Skin epidermis (tissue), 12 donors: ENCODE data around the gene GRIA3.

Experiments
- H3K27ac ChIP-seq, 21 experiments: fragments of 200-600 bp; sonication (generic) in 11 of 21; one replicate each; pipeline ENCODE4 v1.5.0; 2020; ENCODE audit warnings: mild to moderate bottlenecking in 3 of 21, inconsistent platforms in 2 of 21, moderate library complexity in 2 of 21
- H3K4me3 ChIP-seq, 7 experiments: fragments of 200-600 bp; sonication (generic) in 2 of 7; one replicate each; pipeline ENCODE4 v1.5.0; 2020; ENCODE audit warnings: inconsistent platforms in 2 of 7, mild to moderate bottlenecking in 2 of 7, moderate library complexity in 1 of 7

GRIA3 gene

GRCh38 chrX:123184219-123184865, at the start of gene GRIA3:
TSS of gene GRIA3 (plus strand) at chrX:123184278. CDS start at chrX:123184536, 258 bp downstream.
- H3K27ac ChIP-seq, result peak within 1 kb of the TSS in 11 of 21 experiments; percentile 4 to 77 (median 44)
- H3K4me3 ChIP-seq, result peak within 1 kb of the TSS; percentile 16 to 34 (median 23)

- Histone ChIP-seq H3K4me3 (no peak overlapping the region), H3K27ac (no peak overlapping the region)
Observed at GRCh38 chrX:123138473-123138872, 45.6 kb upstream of the GRIA3 start.

- Histone ChIP-seq H3K4me3 (no peak overlapping the region), H3K27ac (no peak overlapping the region)
Observed at GRCh38 chrX:123140454-123140853, 43.6 kb upstream of the GRIA3 start.

- no peak overlapping the region for H3K27ac ChIP-seq
- H3K4me3 ChIP-seq, result no peak overlapping the region
Observed at GRCh38 chrX:123140904-123141303, 43.2 kb upstream of the GRIA3 start.

- Histone ChIP-seq H3K27ac (no peak overlapping the region), H3K4me3 (no peak overlapping the region)
Observed at GRCh38 chrX:123153846-123154335, 30.2 kb upstream of the GRIA3 start.

- H3K4me3 ChIP-seq, result no peak overlapping the region
- no peak overlapping the region for H3K27ac ChIP-seq
Observed at GRCh38 chrX:123155327-123155726, 28.8 kb upstream of the GRIA3 start.

GRCh38 chrX:123157586-123157985, 26.5 kb upstream of the GRIA3 start:
- H3K4me3 ChIP-seq, result no peak overlapping the region
- H3K27ac ChIP-seq, result no peak overlapping the region

DNA sequence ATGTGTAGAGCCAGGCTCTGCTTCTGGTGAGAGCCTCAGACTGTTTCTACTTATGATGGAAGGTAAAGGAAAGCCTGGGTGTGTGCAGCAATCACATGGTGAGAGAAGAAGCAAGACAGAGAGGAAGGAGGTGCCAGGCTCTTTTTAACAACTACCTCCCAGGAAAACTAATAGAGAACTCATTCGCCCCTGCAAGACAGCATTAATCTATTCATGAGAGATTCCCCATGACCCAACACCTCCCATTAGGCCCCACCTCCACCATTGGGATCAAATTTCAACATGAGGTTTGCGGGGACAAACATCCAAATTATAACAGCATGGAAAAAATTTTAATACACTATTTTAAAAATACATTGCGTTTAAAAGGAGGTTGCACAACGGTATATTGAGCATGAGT, 24.7 kb upstream of the GRIA3 start:
- Histone ChIP-seq H3K4me3 (no peak overlapping the region), H3K27ac (no peak overlapping the region)

DNA sequence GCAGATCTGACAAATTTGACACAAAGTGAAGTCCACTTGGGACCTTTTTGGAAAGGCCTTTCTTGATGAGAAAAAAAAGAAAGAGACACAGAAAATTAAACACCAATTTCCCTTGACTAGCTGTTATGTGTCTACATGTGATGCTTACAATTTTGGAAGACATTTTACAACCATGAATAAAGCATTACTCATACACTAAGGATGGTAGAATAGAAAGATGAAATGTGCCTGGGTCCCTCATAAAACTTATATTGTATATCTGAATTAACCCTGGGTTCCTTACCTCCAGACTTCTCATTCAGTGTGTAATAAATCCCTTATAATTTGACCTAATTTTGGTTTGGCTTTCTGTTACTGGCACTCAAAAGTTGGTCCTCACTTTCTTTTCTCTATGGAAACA, 16.5 kb upstream of the GRIA3 start:
- H3K27ac ChIP-seq, result no peak overlapping the region
- H3K4me3 ChIP-seq, result no peak overlapping the region

GRCh38 chrX:123169247-123169901, 14.7 kb upstream of the GRIA3 start:
- Histone ChIP-seq H3K27ac (no peak overlapping the region), H3K4me3 (no peak overlapping the region)

- Histone ChIP-seq H3K4me3 (no peak overlapping the region), H3K27ac (no peak overlapping the region)
Observed at GRCh38 chrX:123170546-123170945, 13.5 kb upstream of the GRIA3 start.

- H3K27ac ChIP-seq, result no peak overlapping the region
- H3K4me3 ChIP-seq, result no peak overlapping the region
Observed at GRCh38 chrX:123171781-123172180, 12.3 kb upstream of the GRIA3 start.

- H3K27ac ChIP-seq, result no peak overlapping the region
- no peak overlapping the region for H3K4me3 ChIP-seq
Observed at GRCh38 chrX:123172869-123173268, 11.2 kb upstream of the GRIA3 start.

GRCh38 chrX:123173833-123174232, 10.2 kb upstream of the GRIA3 start:
- H3K27ac ChIP-seq, result no peak overlapping the region
- no peak overlapping the region for H3K4me3 ChIP-seq

GRCh38 chrX:123175366-123176122, 8.5 kb upstream of the GRIA3 start:
- H3K27ac ChIP-seq, result no peak overlapping the region

GRCh38 chrX:123181233-123181914, 2.7 kb upstream of the GRIA3 start:
- Histone ChIP-seq H3K4me3 (no peak overlapping the region), H3K27ac (no peak overlapping the region)

More at GRCh38 chrX:123175366-123176122, 8.5 kb upstream of the GRIA3 start:
- H3K4me3 ChIP-seq, result no peak overlapping the region

GRCh38 chrX:123184866-123185276, 793 bp downstream of the GRIA3 start:
- Histone ChIP-seq H3K27ac (peak overlapping the region in 11 of 21 experiments; percentile 4 to 77 (median 44)), H3K4me3 (peak overlapping the region; percentile 16 to 34 (median 23))

DNA sequence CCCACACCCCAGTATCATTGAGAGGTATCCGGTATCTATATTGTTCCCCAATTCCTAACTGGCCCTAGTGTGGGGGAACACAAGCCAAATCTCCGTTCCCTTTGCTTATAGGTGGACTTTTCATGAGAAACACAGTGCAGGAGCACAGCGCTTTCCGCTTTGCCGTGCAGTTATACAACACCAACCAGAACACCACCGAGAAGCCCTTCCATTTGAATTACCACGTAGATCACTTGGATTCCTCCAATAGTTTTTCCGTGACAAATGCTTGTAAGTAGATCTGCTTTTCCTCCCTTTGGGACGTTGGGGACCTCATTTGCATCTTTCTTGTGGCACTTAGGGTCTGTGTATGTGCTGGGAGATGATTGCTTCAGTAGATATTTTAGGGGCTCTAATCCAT, 1.6 kb downstream of the GRIA3 start:
- Histone ChIP-seq H3K4me3 (peak overlapping the region in 3 of 7 experiments; percentile 9 to 32 (median 26)), H3K27ac (peak overlapping the region in 5 of 21 experiments; percentile 5 to 77 (median 54))

GRCh38 chrX:123186801-123187200, 2.7 kb downstream of the GRIA3 start:
- H3K27ac ChIP-seq, result peak overlapping the region in 3 of 21 experiments; percentile 25 to 77 (median 54)

GRCh38 chrX:123188081-123188480, 4.0 kb downstream of the GRIA3 start:
- Histone ChIP-seq H3K27ac (peak overlapping the region in 1 of 21 experiments; percentile 77), H3K4me3 (no peak overlapping the region)

More at GRCh38 chrX:123186801-123187200, 2.7 kb downstream of the GRIA3 start:
- no peak overlapping the region for H3K4me3 ChIP-seq
